ENCODE data around the gene IFFO2.

Gene IFFO2

DNA sequence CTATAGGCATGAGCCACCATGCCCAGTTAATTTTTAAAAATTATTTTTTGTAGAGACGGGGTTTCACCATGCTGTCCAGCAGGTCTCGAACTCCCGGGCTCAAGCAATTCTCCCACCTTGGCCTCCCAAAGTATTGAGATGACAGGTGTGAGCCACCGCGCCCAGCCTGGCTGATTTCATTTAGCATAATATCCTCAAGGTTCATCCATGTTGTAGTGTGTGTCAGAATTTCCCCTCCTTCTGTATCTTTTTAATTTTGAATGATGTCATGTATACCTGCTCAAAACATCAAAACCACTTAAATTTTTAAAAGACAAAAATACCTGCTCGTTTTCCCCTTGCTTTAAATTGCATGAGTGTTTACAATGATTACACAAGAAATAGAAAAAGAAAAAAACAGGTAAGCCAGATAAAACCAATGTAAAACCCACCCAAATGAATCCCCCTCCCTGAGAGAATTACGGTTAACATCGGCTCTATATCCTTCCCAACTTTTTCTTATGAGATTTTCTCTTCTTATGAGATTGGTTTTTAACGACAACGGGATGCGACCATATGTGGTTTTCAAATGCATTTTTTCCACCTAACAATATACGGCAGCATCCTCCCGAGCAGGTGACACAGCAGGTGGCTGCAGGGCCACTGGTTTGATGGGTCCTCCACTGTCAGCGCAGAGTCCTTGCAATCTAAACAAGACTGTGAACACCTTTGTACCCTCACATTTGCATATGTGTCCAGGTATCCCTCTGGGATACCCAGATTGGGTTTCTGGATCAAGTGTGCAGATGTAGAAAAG, 22.1 kb downstream of the IFFO2 start:
- TF ChIP-seq, protein P1, sequence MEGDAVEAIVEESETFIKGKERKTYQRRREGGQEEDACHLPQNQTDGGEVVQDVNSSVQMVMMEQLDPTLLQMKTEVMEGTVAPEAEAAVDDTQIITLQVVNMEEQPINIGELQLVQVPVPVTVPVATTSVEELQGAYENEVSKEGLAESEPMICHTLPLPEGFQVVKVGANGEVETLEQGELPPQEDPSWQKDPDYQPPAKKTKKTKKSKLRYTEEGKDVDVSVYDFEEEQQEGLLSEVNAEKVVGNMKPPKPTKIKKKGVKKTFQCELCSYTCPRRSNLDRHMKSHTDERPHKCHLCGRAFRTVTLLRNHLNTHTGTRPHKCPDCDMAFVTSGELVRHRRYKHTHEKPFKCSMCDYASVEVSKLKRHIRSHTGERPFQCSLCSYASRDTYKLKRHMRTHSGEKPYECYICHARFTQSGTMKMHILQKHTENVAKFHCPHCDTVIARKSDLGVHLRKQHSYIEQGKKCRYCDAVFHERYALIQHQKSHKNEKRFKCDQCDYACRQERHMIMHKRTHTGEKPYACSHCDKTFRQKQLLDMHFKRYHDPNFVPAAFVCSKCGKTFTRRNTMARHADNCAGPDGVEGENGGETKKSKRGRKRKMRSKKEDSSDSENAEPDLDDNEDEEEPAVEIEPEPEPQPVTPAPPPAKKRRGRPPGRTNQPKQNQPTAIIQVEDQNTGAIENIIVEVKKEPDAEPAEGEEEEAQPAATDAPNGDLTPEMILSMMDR (conservative IDR thresholded peaks at IDR 0.05), result no peak
- H3K27ac ChIP-seq, result no peak overlapping the region

DNA sequence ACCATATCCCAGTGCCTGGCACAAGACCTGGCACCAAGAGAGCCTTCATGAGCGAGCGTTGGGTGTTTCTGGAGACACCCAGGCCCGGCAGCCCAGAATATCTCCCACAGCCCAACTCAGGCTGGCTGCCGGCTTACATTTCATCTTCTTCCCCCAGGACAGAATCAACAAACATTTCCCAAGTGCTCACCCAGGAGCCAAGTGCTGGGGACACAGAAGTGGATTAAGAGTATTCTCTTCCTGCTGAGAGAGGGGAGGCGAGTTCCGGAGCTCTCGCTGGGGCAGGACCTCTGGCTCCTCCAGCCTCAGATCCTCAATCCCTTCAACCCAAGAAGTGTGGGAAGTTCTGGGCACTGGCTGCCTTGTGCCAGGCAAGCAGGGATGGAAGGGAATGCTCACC, 23.6 kb downstream of the IFFO2 start:
- TF ChIP-seq, protein P1 (conservative IDR thresholded peaks at IDR 0.05), result no peak
- no peak overlapping the region for H3K27ac ChIP-seq

DNA sequence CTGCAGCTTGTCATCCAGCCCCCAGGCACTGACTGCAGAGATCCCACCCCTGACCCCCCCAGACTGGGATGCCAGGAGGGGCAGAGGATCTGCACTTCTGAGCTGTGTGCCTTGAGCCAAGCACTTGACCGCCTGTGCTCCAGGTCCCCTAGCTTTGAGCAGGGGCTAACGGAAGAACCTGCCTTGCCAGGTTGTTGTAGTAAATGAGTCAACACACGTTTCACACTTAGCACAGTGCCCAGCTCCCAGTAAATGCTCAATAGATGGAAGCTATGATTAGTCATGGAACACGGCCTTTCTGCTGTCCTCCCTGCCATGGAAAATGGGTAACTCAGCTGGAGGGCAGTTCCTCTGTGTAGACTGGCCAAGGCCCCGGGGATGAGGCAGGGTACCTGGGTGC, 24.1 kb downstream of the IFFO2 start:
- H3K27ac ChIP-seq, result no peak overlapping the region
- TF ChIP-seq, protein P1 (conservative IDR thresholded peaks at IDR 0.05), result no peak

DNA sequence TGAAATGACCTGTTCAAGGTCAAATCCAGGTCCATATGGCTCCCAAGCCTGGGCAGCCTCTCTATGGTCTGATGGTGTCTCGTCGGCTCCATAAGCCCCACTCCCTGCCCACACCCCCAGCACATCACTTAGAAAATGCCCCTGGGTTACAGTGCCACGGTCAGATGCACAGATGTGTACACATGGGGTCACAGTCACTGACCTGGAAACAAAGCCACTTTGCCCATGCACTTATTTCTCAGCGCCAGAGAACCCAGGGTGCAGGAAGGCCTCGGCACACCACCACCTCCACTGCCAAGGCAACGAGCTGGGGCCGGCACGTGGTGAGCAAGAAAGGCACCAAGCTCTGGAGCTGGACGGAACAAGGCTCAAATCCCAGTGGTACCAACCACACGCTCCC, 24.7 kb downstream of the IFFO2 start:
- TF ChIP-seq, protein P1 (conservative IDR thresholded peaks at IDR 0.05), result no peak
- H3K27ac ChIP-seq, result no peak overlapping the region

DNA sequence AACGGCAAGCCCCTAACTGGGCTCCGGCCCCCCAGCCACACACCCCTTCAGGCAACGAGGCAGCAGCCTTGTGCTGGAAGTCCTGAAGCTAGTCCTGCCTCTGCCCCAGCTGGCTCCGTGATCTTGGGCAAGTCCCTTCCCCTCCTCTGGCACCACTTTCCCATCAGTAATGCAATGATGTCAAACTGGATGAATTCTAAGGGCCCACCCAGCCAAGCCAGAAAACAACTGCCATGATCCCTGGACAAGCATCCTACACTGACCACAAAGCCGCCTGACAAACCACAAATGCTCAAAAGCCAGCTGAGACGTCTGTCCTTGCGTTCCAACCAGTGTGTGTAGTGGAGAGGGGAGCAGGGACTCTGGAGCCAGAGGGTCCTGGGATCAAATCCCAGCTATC, 26.8 kb downstream of the IFFO2 start:
- TF ChIP-seq, protein P1 (conservative IDR thresholded peaks at IDR 0.05), result no peak
- no peak overlapping the region for H3K27ac ChIP-seq

DNA sequence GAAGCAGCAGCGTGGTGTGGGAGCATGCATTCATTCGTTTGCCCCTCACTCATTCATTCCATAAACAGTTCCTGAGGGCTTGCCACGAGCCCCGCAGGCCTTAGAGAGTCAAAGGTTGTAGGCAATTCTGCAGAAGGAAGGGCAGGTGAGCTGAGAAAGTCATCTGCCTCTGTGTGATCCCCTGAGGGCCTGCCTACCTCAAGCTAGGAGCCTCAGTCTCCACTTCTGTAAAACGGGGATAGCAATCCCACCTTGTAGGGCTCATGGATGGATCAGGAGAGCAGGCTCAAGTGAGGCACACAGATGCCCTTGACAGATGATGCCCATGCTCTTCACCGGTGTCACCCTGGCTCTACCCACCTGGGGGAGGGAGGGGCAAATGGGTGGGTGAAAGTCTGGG, 27.5 kb downstream of the IFFO2 start:
- H3K27ac ChIP-seq, result no peak overlapping the region
- TF ChIP-seq, protein P1 (conservative IDR thresholded peaks at IDR 0.05), result no peak

DNA sequence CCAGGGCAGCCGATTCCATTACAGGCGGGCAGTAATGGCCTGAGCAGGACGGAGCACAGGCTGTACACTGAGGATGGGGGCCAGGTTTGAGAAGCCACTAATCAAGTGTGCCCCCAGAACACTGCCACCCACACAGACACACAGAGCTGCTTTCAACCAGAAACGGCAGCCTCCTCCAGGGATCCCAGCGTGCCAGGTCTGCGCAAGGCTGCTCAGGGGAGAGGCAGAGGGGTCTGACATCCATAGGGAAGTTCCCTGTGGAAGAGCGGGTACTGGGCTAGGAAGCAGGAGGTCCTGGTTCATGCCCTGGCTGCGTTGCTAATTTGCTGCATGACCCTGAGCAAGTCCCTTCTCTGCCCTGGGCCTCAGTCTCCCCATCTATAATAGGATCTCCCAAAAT, 28.1 kb downstream of the IFFO2 start:
- TF ChIP-seq, protein P1 (conservative IDR thresholded peaks at IDR 0.05), result no peak
- no peak overlapping the region for H3K27ac ChIP-seq
